H1 (cell line): ENCODE measurements around the gene FRY. TPM values are rescaled to one million over a fixed set of nuclear protein-coding genes. Genes with fewer than 3 reads are reported as not detected.

Experiments used
- ASH2L ChIP-seq: fragments of 200-600, 300-600 bp; sonication (generic); IDR thresholded peaks from one replicate; pipeline ENCODE4 v1.7.1; 2017; ENCODE audit warnings: low read length
- ATF3 ChIP-seq: IDR thresholded peaks from 2 replicates; pipeline ENCODE4 v1.6.1; 2011; ENCODE audit warnings: low read depth, mild to moderate bottlenecking, low read length; ENCODE audit not compliant: insufficient read depth
- SP1 ChIP-seq: IDR thresholded peaks from 2 replicates; pipeline ENCODE4 v1.6.1; 2011; ENCODE audit warnings: low read depth, low read length
- polyA plus RNA-seq, 7 experiments: library from polyadenylated mRNA; depleted of rRNA in 3 of 7; stranded (reverse) in 5 of 7; unstranded in 2 of 7; fragments of >200 nt in 5 of 7; fragments of 200-250 nt in 2 of 7; gene quantifications; 1 replicate in 5 of 7; 2 replicates in 1 of 7; 4 replicates in 1 of 7; pipeline versions ENCODE4 v1.2.1 to v1.2.3, GENCODE V29; 2011 to 2013; ENCODE audit warnings: missing spikeins in 2 of 7, mixed read lengths in 2 of 7
- total RNA-seq: library from RNA; stranded (reverse); fragmentation: NEBNext Ultra II Directional; extraction: Animal tissue kit (Norgen Biotek cat#: 25700); gene quantifications from 2 replicates; pipeline ENCODE4 v1.2.1, GENCODE V29; 2021

Gene FRY
- total and polyA plus RNA-seq, 2 of the 8 experiments (the other 6 are each of a cell fraction or from before 2014, with no cell fraction given): 4.3 to 9.2 TPM

- no peak for TF ChIP-seq SP1
- TF ChIP-seq ATF3: no peak
- no peak for TF ChIP-seq ASH2L
These were observed 115.6 kb downstream of the FRY start (continued) for GRCh38 chr13:32147193-32147592.
